CD4-positive, alpha-beta T cell treated with Interleukin-1 beta for 1 hour (primary cell): ENCODE results near the gene CACFD1.

Experiments
- DNase-seq, 2 donors: peaks; one replicate each; pipeline ENCODE4 v3.0.0-alpha.2; 2020 to 2022

CACFD1 gene

GRCh38 chr9:133465984-133466383 is 6.2 kb downstream of the CACFD1 start:
- DNase-seq = no peak

- DNase-seq = no peak
Measured at GRCh38 chr9:133467101-133467500, 7.3 kb downstream of the CACFD1 start.

GRCh38 chr9:133468374-133468773 is 8.6 kb downstream of the CACFD1 start:
- no peak for DNase-seq

- DNase-seq = no peak
Measured at GRCh38 chr9:133468777-133469421, 9.1 kb downstream of the CACFD1 start.

GRCh38 chr9:133470427-133470924 is 10.7 kb downstream of the CACFD1 start:
- no peak for DNase-seq

GRCh38 chr9:133470988-133471387 is 11.2 kb downstream of the CACFD1 start:
- DNase-seq = no peak

GRCh38 chr9:133471551-133472276 is 11.9 kb downstream of the CACFD1 start:
- DNase-seq = no peak

- no peak for DNase-seq
Measured at GRCh38 chr9:133472277-133472645, 12.5 kb downstream of the CACFD1 start.

- no peak for DNase-seq
Measured at GRCh38 chr9:133472753-133473378, 13.1 kb downstream of the CACFD1 start.

GRCh38 chr9:133473743-133474142 is 14.0 kb downstream of the CACFD1 start:
- DNase-seq = no peak

GRCh38 chr9:133474215-133474614 is 14.4 kb downstream of the CACFD1 start:
- DNase-seq = no peak

GRCh38 chr9:133474853-133475252 is 15.1 kb downstream of the CACFD1 start:
- DNase-seq = no peak

- DNase-seq = no peak
Measured at GRCh38 chr9:133475292-133476012, 15.7 kb downstream of the CACFD1 start.

GRCh38 chr9:133476036-133476931 is 16.5 kb downstream of the CACFD1 start:
- DNase-seq = peak in 1 of 2 donors; percentile 60

GRCh38 chr9:133476941-133477340 is 17.2 kb downstream of the CACFD1 start:
- DNase-seq = no peak

GRCh38 chr9:133477461-133477860 is 17.7 kb downstream of the CACFD1 start:
- no peak for DNase-seq

- peak; percentile 20 to 52 for DNase-seq
Measured at GRCh38 chr9:133477992-133478850, 18.4 kb downstream of the CACFD1 start.

- peak; percentile 84 to 86 for DNase-seq
Measured at GRCh38 chr9:133478851-133479711, 19.3 kb downstream of the CACFD1 start, which contains the start of gene SLC2A6. Gene SLC2A6, minus strand, starts transcription at chr9:133479099. Its CDS starts 40 bp downstream, at chr9:133479059.

GRCh38 chr9:133483611-133484010 is 23.8 kb downstream of the CACFD1 start:
- no peak for DNase-seq
